Fibroblast of gingiva (primary cell): ENCODE data around the gene MUC5B.
"Not testable (repeated sequence)": the region's sequence is repeated elsewhere in the genome, so short reads cannot be mapped to it uniquely, and the experiment has no call there.

Source experiments
- DNase-seq: peaks from one replicate; pipeline ENCODE4 v3.0.0-alpha.2; 2011; ENCODE audit warnings: low read depth

The MUC5B gene, protein sequence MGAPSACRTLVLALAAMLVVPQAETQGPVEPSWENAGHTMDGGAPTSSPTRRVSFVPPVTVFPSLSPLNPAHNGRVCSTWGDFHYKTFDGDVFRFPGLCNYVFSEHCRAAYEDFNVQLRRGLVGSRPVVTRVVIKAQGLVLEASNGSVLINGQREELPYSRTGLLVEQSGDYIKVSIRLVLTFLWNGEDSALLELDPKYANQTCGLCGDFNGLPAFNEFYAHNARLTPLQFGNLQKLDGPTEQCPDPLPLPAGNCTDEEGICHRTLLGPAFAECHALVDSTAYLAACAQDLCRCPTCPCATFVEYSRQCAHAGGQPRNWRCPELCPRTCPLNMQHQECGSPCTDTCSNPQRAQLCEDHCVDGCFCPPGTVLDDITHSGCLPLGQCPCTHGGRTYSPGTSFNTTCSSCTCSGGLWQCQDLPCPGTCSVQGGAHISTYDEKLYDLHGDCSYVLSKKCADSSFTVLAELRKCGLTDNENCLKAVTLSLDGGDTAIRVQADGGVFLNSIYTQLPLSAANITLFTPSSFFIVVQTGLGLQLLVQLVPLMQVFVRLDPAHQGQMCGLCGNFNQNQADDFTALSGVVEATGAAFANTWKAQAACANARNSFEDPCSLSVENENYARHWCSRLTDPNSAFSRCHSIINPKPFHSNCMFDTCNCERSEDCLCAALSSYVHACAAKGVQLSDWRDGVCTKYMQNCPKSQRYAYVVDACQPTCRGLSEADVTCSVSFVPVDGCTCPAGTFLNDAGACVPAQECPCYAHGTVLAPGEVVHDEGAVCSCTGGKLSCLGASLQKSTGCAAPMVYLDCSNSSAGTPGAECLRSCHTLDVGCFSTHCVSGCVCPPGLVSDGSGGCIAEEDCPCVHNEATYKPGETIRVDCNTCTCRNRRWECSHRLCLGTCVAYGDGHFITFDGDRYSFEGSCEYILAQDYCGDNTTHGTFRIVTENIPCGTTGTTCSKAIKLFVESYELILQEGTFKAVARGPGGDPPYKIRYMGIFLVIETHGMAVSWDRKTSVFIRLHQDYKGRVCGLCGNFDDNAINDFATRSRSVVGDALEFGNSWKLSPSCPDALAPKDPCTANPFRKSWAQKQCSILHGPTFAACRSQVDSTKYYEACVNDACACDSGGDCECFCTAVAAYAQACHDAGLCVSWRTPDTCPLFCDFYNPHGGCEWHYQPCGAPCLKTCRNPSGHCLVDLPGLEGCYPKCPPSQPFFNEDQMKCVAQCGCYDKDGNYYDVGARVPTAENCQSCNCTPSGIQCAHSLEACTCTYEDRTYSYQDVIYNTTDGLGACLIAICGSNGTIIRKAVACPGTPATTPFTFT (N-terminal part only)

DNA sequence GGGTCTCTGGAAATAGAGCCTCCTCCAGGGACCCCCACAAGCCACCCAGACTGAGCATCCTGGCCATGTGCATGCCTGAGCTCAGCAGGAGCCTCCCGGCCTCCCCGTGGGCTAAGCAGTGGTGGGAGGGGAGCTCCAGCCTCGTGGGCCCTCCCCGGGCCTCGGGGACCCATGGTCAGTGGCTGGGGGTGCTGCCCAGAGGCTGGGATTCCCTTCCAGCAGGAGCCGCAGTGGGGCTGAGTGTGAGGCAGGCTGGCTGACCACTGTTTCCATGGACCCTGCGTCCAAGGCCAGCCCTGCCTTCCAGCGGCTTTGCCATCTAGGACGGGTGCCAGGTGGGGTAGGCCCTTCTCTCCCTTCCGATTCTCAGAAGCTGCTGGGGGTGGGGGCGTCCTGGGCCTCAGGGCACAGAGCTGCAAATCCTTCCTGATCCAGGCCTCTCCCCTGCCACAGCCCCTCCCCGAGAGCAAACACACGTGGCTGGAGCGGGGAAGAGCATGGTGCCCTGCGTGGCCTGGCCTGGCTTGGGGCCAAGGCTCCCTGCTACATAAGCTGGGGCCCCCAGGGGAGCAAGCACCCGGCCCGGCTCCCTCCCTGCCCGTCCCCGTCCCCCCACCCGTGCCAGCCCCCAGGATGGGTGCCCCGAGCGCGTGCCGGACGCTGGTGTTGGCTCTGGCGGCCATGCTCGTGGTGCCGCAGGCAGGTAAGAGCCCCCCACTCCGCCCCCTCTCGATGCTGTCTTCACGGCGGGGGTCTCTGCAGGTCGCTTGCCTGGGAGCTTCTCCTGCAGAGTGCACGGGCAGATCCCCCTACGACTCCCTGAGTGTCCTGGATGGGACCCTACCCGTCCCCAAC is at the start of gene MUC5B:
Gene MUC5B (plus strand): TSS at position 576 of the 855 bp plus-strand sequence. CDS start 58 bp downstream, at position 634.
- DNase-seq, result no peak

- DNase-seq, result not testable (repeated sequence)
Observed at GRCh38 chr11:1173396-1173795, 49.5 kb upstream of the MUC5B start.

DNA sequence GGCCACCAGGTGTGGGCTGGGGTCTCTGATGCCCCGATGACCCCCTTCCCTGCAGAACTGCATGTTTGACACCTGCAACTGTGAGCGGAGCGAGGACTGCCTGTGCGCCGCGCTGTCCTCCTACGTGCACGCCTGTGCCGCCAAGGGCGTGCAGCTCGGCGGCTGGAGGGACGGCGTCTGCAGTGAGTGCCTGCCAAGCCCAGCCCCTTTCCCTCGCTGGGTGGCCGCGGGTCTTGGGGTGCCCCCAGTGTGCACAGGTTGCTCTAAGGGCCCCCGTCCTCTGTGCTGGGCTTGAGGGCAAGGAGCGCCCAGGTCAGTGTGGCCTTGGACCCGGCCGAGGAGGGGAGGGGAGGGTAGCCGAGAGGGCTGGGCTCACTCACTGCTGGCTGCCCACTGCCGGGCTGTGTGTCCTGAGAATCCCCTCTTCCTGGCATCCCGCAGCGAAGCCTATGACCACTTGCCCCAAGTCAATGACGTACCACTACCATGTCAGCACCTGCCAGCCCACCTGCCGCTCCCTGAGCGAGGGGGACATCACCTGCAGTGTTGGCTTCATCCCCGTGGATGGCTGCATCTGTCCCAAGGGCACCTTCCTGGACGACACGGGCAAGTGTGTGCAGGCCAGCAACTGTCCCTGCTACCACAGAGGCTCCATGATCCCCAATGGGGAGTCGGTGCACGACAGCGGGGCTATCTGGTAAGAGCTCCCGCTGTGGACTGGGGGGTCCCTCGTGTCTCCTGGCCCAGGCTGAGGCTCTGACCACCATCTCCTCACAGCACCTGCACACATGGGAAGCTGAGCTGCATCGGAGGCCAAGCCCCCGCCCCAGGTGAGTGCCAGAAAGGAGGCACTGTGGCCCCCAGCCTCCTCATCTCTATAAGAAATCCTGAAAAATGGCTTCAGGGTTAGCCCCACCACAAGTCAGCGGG is 48.2 kb upstream of the MUC5B start:
- DNase-seq, result no peak

DNA sequence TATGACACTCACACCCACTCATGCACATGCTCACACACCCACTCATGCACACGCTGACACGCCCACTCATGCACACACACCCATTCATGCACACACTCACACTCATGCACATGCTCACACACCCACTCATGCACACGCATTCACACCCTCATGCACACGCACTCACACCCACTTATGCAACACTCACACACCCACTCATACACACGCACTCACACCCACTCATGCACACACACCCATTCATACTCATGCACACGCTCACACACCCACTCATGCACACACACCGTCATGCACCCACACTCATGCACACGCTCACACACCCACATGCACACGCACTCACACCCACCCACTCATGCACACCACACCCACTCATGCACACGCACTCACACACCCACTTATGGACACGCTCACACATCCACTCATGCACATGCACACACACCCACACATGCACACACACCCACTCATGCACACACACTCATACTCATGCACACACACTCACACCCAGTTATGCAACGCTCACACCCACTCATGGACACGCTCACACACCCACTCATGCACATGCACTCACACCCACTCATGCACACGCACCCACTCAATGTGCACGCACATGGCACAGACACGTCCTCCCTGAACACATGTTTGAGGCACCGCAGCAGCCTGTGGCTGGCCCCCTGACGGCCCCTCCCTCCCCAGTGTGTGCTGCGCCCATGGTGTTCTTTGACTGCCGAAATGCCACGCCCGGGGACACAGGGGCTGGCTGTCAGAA is 47.2 kb upstream of the MUC5B start:
- DNase-seq, result no peak

DNA sequence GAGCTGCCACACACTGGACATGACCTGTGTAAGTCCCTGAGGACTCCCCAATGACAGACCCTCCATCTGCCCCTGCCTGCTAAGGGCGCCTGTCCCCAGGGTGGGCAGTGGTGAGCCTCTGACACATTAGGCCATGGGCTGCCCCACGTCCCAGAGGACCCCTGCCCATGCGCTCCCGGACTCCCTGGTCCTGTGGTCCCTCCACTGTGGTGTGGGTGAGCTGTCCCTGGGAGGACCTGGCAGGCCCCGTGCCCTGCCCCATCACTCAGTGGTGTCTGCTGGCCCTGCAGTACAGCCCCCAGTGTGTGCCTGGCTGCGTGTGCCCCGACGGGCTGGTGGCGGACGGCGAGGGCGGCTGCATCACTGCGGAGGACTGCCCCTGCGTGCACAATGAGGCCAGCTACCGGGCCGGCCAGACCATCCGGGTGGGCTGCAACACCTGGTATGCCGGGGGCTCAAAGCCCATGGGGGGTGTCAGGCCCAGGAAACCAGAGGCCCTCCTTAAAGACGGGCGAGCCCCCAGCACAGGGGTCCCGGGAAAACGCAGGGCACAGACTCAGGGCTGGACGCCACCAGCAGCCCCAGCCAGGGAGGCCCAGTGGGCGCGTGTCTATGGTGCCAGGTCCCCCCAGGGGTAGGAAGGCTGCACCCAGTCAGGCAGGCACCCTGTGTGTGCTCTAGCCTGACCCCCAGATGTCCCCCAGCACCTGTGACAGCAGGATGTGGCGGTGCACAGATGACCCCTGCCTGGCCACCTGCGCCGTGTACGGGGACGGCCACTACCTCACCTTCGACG is 46.4 kb upstream of the MUC5B start:
- DNase-seq, result no peak

DNA sequence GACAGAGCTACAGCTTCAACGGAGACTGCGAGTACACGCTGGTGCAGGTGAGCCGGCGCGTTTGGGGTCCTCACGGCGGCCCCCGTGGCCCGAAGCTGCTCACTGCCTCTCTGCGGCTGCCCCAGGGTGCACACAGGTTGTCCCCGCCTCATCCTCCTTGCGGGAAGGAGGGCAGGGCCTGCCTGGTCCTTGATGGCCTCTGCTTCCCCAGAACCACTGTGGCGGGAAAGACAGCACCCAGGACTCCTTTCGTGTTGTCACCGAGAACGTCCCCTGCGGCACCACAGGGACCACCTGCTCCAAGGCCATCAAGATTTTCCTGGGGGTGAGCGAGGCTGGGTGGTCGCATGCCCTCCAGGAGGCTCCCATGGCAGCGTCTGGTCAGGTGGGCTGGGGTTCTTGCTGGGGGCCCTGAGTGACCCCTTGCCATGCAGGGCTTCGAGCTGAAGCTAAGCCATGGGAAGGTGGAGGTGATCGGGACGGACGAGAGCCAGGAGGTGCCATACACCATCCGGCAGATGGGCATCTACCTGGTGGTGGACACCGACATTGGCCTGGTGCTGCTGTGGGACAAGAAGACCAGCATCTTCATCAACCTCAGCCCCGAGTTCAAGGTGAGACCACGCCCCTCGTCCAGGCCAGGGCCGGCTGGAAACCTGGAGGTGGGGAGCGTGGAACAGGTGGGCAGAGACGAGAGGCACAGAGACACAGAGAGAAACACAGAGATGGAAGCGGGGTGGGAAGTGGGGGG is 45.7 kb upstream of the MUC5B start:
- DNase-seq, result no peak

DNA sequence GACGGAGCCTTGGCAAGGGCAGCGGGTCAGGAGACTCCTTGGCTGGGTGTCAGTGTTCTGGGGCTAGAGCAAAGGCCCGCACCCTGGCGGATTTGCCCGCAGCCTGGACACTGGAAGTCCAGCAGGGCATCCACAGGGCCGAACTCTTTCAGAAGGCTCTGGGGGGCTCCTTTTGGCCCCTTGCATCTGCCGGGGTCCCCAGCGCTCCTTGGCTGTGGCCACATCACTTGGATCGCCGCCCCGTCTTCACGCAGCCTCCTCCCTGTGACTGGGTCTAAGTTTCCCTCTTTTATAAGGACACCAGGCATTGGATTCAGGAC is 45.1 kb upstream of the MUC5B start:
- DNase-seq, result no peak

DNA sequence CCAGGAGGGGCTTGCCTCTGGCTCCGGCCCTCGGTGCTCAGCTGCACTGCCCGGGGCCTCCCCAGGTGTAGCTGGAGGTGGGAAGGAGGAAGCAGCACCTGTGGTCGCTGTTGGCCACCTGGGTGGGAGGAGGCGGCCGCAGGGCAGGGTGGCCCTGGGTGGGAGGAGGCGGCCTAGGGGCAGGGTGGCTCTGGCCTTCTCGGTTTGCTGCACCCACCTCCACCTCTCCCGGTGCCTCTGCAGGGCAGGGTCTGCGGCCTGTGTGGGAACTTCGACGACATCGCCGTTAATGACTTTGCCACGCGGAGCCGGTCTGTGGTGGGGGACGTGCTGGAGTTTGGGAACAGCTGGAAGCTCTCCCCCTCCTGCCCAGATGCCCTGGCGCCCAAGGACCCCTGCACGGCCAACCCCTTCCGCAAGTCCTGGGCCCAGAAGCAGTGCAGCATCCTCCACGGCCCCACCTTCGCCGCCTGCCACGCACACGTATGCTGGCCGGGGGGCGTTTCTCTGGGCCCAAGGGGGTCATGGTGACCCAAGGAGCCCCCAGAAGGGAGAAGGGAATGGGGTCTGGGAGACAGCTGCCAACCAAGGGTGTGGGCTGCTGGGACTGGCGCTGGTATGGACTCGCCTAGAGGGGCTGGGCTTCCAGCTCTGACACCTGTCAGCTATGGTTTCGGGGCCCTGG is 44.5 kb upstream of the MUC5B start:
- DNase-seq, result no peak

DNA sequence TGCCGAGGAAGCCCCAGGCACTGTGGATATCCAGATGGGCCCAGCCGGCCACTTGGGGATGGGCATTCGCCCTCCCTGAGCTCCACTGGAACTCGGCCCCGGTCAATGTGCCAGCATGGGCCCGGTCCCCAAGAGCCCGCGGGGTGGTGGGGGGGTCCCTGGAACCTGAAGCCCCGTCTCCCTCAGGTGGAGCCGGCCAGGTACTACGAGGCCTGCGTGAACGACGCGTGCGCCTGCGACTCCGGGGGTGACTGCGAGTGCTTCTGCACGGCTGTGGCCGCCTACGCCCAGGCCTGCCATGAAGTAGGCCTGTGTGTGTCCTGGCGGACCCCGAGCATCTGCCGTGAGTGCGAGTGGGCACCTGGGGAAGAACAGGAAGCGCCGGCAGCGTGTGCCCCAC is 44.0 kb upstream of the MUC5B start:
- DNase-seq, result no peak

DNA sequence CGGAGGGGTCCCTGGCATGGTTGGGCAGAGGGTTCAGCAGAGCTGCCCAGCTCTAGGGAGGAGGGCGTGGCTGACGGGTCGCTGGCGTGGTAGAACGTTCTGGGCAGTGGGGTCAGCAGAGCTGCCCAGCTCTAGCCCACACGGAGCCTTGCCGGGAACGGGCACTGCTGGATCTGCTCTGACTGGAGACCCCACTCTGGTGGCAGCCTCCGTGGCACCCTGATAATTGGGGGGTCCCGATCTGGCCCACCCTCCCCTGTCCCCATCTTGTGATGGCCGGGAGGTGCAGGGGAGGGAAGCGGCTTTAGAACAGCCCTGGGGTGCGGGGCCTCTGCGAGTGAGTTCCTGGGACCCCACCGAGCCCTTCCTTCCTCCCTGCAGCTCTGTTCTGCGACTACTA is 43.2 kb upstream of the MUC5B start:
- no peak for DNase-seq

- DNase-seq, result no peak
Observed at GRCh38 chr11:1180171-1180570, 42.7 kb upstream of the MUC5B start.

GRCh38 chr11:1180947-1181391 is 41.9 kb upstream of the MUC5B start:
- no peak for DNase-seq

- no peak for DNase-seq
Observed at GRCh38 chr11:1181420-1181819, 41.4 kb upstream of the MUC5B start.

GRCh38 chr11:1181853-1182535 is 40.9 kb upstream of the MUC5B start:
- no peak for DNase-seq

- not testable (repeated sequence) for DNase-seq
Observed at GRCh38 chr11:1184139-1184538, 38.7 kb upstream of the MUC5B start.

- not testable (repeated sequence) for DNase-seq
Observed at GRCh38 chr11:1188451-1189130, 34.3 kb upstream of the MUC5B start.
